MCF 10A (cell line): ENCODE data around the gene NKD1. TPM values are rescaled to one million over a fixed set of nuclear protein-coding genes. Genes with fewer than 3 reads are reported as not detected.
A peak's percentile ranks its signal among the peaks of the same experiment; 100 is the strongest.

Experiments used
- BruUV-seq: library from RNA; stranded (reverse); fragments of 400-500 nt; replicated peaks from 2 replicates; lab custom pipeline; 2021; lab: Mats Ljungman, UMichigan
- CTCF ChIA-PET: fragments of 300-600 bp; sonication (Branson Sonifier 250); formaldehyde crosslinking; extraction: SDS; loops from one replicate; lab custom pipeline; 2021; ENCODE audit warnings: antibody characterized with exemption, inconsistent platforms; lab: Yijun Ruan, JAX
- POLR2A ChIA-PET: fragments of 300-600, 350-650 bp; sonication (Branson Sonifier 250); formaldehyde crosslinking; extraction: SDS; loops from one replicate; lab custom pipeline; 2020; ENCODE audit warnings: antibody characterized with exemption, inconsistent platforms; lab: Yijun Ruan, JAX
- DNase-seq: peaks from one replicate; pipeline ENCODE4 v3.0.0-alpha.2; 2018; ENCODE audit not compliant: unreplicated experiment
- H3K27ac Mint-ChIP-seq: one replicate; pipeline ENCODE4 v1.8.0; 2022; ENCODE audit warnings: mild to moderate bottlenecking, low read depth, mixed read lengths; ENCODE audit not compliant: unreplicated experiment
- H3K27me3 Mint-ChIP-seq: one replicate; pipeline ENCODE4 v1.8.0; 2022; ENCODE audit warnings: mixed read lengths; ENCODE audit not compliant: insufficient read depth, unreplicated experiment
- H3K36me3 Mint-ChIP-seq: one replicate; pipeline ENCODE4 v1.8.0; 2022; ENCODE audit warnings: mild to moderate bottlenecking, moderate library complexity, mixed read lengths; ENCODE audit not compliant: insufficient read depth, unreplicated experiment
- H3K4me1 Mint-ChIP-seq: one replicate; pipeline ENCODE4 v1.8.0; 2022; ENCODE audit warnings: mixed read lengths; ENCODE audit not compliant: insufficient read depth, unreplicated experiment
- H3K4me3 Mint-ChIP-seq: one replicate; pipeline ENCODE4 v1.8.0; 2022; ENCODE audit warnings: mild to moderate bottlenecking, moderate library complexity, mixed read lengths; ENCODE audit not compliant: unreplicated experiment
- H3K9me3 Mint-ChIP-seq: one replicate; pipeline ENCODE4 v1.8.0; 2022; ENCODE audit warnings: mixed read lengths; ENCODE audit not compliant: unreplicated experiment
- CTCF ChIP-seq: fragments of 200-600 bp; IDR thresholded peaks from one replicate; pipeline ENCODE4 v1.8.0; 2022; ENCODE audit warnings: antibody characterized with exemption, mild to moderate bottlenecking; ENCODE audit not compliant: unreplicated experiment
- intact Hi-C: fragments of 100-400 bp; cut with micrococcal nuclease; formaldehyde crosslinking; loops from 2 replicates; pipeline ENCODE4 v1.14.1; 2022
- total RNA-seq: library from RNA; stranded (reverse); gene quantifications from 2 replicates; pipeline ENCODE4 v1.2.3, GENCODE V29; 2022

Gene NKD1
- total RNA-seq, 1 experiment from 2014 or later = 0.07 TPM

GRCh38 chr16:50666658-50667496 is 118.7 kb downstream of the NKD1 start:
- ChIA-PET CTCF (interaction anchor here (0.6 to 14.5 kb wide), 33 partner anchors 8 to 1316 kb away, joined by 3 to 251 read pairs (median 6); partner anchors contain the start of genes BRD7, CNEP1R1, CYLD and SNX20), POLR2A (interaction anchor here (2.5 kb wide), 1 partner anchor 78 kb away, joined by 8 read pairs; no protein-coding TSS in a partner anchor)
- no TSS peak for BruUV-seq
- H3K9me3 Mint-ChIP-seq = peaks cover 7% of the 10 kb centered on the region
- TF ChIP-seq CTCF = no peak
- no peak overlapping the region for H3K4me3 Mint-ChIP-seq
- no peaks in the 10 kb centered on the region for H3K4me1 Mint-ChIP-seq
- no peaks in the 10 kb centered on the region for H3K27me3 Mint-ChIP-seq
- no peaks in the 10 kb centered on the region for H3K36me3 Mint-ChIP-seq
- no peak for DNase-seq
- intact Hi-C loops = no loop called here
- peak overlapping the region; percentile 71 for H3K27ac Mint-ChIP-seq

GRCh38 chr16:50667497-50668367 is 119.5 kb downstream of the NKD1 start:
- Mint-ChIP-seq H3K4me3 (no peak overlapping the region), H3K27ac (peak overlapping the region; percentile 71), H3K36me3 (no peaks in the 10 kb centered on the region), H3K4me1 (no peaks in the 10 kb centered on the region), H3K27me3 (no peaks in the 10 kb centered on the region), H3K9me3 (peaks cover 11% of the 10 kb centered on the region)
- CTCF ChIA-PET = interaction anchor here (0.5 to 14.5 kb wide), 29 partner anchors 9 to 1315 kb away, joined by 3 to 251 read pairs (median 5); partner anchors contain the start of genes BRD7, CNEP1R1, CYLD and SNX20
- TF ChIP-seq CTCF = no peak
- intact Hi-C loops = no loop called here
- POLR2A ChIA-PET = interaction anchor here (1.2 to 2.5 kb wide), 2 partner anchors 77 to 300 kb away, joined by 3 to 8 read pairs; no protein-coding TSS in a partner anchor
- DNase-seq = no peak
- BruUV-seq = no TSS peak

GRCh38 chr16:50668368-50669008 is 120.3 kb downstream of the NKD1 start:
- no TSS peak for BruUV-seq
- no peak for TF ChIP-seq CTCF
- Mint-ChIP-seq H3K27me3 (no peaks in the 10 kb centered on the region), H3K4me1 (no peaks in the 10 kb centered on the region), H3K27ac (no peak overlapping the region), H3K36me3 (no peaks in the 10 kb centered on the region), H3K9me3 (peaks cover 15% of the 10 kb centered on the region), H3K4me3 (no peak overlapping the region)
- DNase-seq = no peak
- CTCF ChIA-PET = interaction anchor here (0.5 to 14.5 kb wide), 22 partner anchors 10 to 1314 kb away, joined by 3 to 251 read pairs (median 6); partner anchors contain the start of genes BRD7, CNEP1R1, CYLD and SNX20
- POLR2A ChIA-PET = interaction anchor here (1.2 to 2.5 kb wide), 2 partner anchors 76 to 301 kb away, joined by 3 to 8 read pairs; no protein-coding TSS in a partner anchor
- intact Hi-C loops = no loop called here
